ENCODE measurements around the gene NADK.
A peak's percentile ranks its signal among the peaks of the same experiment; 100 is the strongest.

The NADK gene

DNA sequence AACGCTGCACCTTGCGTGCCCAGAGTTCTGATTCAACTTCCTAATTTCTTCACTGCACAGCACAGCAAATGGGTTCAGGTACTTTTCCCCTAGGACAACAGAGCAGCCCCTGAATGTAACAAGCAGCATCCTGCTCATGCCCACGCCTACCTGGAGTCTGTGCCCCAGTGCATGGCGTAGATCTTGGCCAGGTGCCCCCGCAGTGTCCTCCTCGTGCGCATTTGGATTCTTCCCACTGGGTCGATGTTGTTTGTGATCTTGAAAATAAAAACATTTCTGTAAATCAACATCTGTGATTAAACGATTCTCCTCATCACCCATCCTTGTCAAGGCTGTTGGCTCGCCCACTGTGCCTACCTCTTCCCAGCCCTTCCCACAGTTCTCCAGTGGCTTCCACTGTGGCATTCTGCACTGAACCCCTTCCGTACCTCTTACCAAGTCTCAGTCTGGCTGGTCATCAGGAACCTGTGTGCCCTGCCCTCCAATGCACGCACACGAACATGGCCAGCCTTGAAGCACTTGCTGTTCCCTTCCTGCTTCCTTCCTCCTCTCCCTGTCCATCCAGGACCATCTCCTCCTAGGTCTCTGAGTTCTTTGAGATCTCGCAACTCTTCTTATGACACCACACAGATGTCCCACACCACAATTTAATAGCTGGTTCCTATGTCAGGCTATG lies 37.5 kb upstream of the NADK start:
- TF ChIP-seq, protein P1, sequence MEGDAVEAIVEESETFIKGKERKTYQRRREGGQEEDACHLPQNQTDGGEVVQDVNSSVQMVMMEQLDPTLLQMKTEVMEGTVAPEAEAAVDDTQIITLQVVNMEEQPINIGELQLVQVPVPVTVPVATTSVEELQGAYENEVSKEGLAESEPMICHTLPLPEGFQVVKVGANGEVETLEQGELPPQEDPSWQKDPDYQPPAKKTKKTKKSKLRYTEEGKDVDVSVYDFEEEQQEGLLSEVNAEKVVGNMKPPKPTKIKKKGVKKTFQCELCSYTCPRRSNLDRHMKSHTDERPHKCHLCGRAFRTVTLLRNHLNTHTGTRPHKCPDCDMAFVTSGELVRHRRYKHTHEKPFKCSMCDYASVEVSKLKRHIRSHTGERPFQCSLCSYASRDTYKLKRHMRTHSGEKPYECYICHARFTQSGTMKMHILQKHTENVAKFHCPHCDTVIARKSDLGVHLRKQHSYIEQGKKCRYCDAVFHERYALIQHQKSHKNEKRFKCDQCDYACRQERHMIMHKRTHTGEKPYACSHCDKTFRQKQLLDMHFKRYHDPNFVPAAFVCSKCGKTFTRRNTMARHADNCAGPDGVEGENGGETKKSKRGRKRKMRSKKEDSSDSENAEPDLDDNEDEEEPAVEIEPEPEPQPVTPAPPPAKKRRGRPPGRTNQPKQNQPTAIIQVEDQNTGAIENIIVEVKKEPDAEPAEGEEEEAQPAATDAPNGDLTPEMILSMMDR (conservative IDR thresholded peaks at IDR 0.05; ENCODE audit: control insufficient read depth, insufficient read depth, low read depth, low read length): no peak
- DNase-seq (ENCODE audit: low read depth): no peak
- H3K4me3 ChIP-seq (ENCODE audit: control insufficient read depth, low read depth, low read length): no peak overlapping the region

DNA sequence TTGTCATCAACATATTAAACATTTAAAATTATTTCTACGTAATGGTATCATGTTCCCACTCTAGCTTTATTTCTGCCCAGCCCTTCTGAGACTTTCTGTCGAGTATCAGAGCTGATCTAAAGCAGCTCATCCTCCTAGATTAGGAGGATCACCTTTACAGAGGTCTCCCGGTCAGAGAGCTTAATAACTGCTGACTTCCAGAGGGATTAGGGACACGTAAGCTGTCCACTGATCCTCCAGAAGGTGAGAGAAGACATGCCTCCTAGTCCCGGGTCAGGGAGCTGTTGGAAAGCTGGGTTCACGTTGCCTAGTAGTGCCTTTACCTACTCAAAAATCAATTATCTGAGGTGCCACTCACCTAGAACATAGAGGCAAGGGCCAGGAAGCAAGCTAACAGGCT lies 31.2 kb upstream of the NADK start:
- H3K4me3 ChIP-seq (ENCODE audit: control insufficient read depth, low read depth, low read length): no peak overlapping the region
- TF ChIP-seq, protein P1 (conservative IDR thresholded peaks at IDR 0.05; ENCODE audit: control insufficient read depth, insufficient read depth, low read depth, low read length): no peak
- DNase-seq (ENCODE audit: low read depth): no peak

DNA sequence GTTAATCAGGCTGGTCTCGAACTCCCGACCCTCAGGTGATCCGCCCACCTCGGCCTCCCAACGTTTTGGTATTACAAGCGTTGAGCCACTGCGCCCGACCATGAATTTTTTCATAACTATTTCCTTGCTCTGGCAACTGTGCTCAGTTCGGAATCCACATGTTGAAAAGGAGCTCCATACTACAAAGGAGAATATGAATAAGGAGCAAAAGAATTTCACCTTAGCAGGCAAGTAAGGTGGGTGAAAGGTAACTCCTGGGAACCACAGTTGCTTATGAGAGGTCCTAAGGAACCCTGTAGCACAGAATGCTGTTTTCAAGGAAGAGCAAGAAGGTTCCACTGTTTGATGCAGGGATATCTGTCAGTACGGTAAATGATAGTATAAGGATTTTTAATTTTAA lies 29.9 kb upstream of the NADK start:
- no peak for DNase-seq (ENCODE audit: low read depth)
- TF ChIP-seq, protein P1 (conservative IDR thresholded peaks at IDR 0.05; ENCODE audit: control insufficient read depth, insufficient read depth, low read depth, low read length): no peak

DNA sequence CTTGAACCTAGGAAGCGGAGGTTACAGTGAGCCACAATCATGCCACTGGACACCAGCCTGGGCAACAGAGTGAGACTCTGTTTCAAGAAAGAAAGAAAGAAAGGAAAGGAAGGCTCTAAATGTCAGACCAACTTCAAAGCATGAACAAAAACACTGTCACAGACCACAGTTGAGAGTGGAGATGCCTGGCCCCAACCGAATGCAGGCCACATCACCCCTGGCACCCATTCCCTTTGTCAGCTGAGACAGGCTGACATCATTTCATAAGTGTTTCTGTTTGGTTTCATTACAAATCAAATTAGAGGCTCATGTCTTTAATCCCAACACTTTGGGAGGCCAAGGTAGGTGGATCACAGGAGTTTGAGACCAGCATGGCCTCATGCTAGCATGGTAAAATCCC lies 28.6 kb upstream of the NADK start:
- H3K4me3 ChIP-seq (ENCODE audit: control insufficient read depth, low read depth, low read length): no peak overlapping the region
- DNase-seq (ENCODE audit: low read depth): peak; percentile 43
- TF ChIP-seq, protein P1 (conservative IDR thresholded peaks at IDR 0.05; ENCODE audit: control insufficient read depth, insufficient read depth, low read depth, low read length): no peak

More for the DNA sequence above, 29.9 kb upstream of the NADK start:
- no peak overlapping the region for H3K4me3 ChIP-seq (ENCODE audit: control insufficient read depth, low read depth, low read length)

DNA sequence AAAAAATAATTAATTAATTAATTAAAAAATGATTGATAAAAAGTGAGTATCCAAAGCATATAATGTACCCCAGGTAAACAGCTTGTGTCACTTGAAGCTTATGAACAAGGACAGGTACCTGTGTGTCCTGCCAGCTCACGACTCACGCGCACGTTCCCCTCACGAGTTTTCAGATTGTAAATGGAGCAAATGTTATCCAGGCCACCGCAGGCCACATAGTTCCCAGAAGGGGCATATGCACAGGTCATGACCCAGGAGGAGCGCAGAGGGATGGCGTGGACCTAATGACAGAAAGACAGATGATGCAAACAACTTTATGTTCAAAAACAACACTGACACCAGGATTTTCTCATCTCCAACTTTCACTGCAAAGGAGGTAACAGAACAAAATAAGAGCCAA lies 26.0 kb upstream of the NADK start:
- no peak for DNase-seq (ENCODE audit: low read depth)
- TF ChIP-seq, protein P1 (conservative IDR thresholded peaks at IDR 0.05; ENCODE audit: control insufficient read depth, insufficient read depth, low read depth, low read length): no peak
- no peak overlapping the region for H3K4me3 ChIP-seq (ENCODE audit: control insufficient read depth, low read depth, low read length)

DNA sequence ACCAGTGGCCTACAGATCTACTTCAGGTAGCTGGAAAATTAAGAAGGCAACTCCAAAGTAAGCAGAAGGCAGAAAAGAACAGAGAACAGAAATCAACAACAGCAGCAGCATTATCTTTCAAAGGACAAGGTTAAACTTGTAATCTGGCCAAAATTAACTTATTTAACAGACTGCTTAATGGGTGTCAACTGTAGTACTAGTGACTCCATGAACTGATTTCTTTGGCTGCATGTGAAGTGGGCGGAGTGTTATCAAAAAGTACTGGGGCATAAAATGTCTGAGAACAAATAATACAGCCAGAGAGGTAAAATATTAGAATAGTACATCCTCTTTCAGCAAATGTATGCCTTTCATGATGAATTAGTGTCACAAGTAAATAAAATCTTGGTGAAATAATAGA lies 24.6 kb upstream of the NADK start:
- no peak overlapping the region for H3K4me3 ChIP-seq (ENCODE audit: control insufficient read depth, low read depth, low read length)

More for the DNA sequence above, 24.6 kb upstream of the NADK start:
- TF ChIP-seq, protein P1 (conservative IDR thresholded peaks at IDR 0.05; ENCODE audit: control insufficient read depth, insufficient read depth, low read depth, low read length): no peak
- DNase-seq (ENCODE audit: low read depth): no peak
